Uterus (tissue), 2 donors: ENCODE measurements around the gene NABP1.

Experiments
- CTCF ChIP-seq, 4 experiments: fragments of 200-600 bp in 2 of 4; fragments of 450-650 bp in 2 of 4; sonication (generic) in 2 of 4; IDR thresholded peaks; one replicate each; pipeline ENCODE4 v1.5.1; 2016 to 2019; ENCODE audit warnings: antibody characterized with exemption in 4 of 4, mild to moderate bottlenecking in 2 of 4, moderate library complexity in 1 of 4
- POLR2A ChIP-seq, 2 donors: fragments of 450-650 bp; IDR thresholded peaks; one replicate each; pipeline ENCODE4 v1.6.1; 2016; ENCODE audit warnings: antibody characterized with exemption in 2 of 2, mild to moderate bottlenecking in 1 of 2, moderate library complexity in 1 of 2

GRCh38 chr2:191728750-191729624 lies 51.1 kb downstream of the NABP1 start:
- no peak for TF ChIP-seq CTCF (IDR thresholded peaks at IDR 0.05)
- no peak for TF ChIP-seq POLR2A (IDR thresholded peaks at IDR 0.05)
